ENCODE results near the gene XYLB. TPM values are rescaled to one million over a fixed set of nuclear protein-coding genes. Genes with fewer than 3 reads are reported as not detected.

The XYLB gene
- 0.23 TPM in 1 of 2 replicates, not detected in the other for polyA plus RNA-seq

GRCh38 chr3:38346587-38347410 lies at the start of gene XYLB:
XYLB (plus strand) TSS chr3:38346785; CDS start chr3:38346869, 84 bp downstream.

GRCh38 chr3:38453075-38453912 lies 106.7 kb downstream of the XYLB start, which contains the start of gene ACVR2B:
ACVR2B (plus strand) TSS chr3:38453890; CDS start chr3:38454323, 433 bp downstream.

Other genes starting within 250 kb of the XYLB start
- gene ACAA1, start 209.7 kb upstream of the XYLB start, polyA plus RNA-seq = 20.7 and 21.7 TPM in 2 replicates
- gene MYD88, start 208.1 kb upstream of the XYLB start, polyA plus RNA-seq = not detected in 2 replicates
- 11.7 and 13.2 TPM in 2 replicates for gene OXSR1, start 181.2 kb upstream of the XYLB start, polyA plus RNA-seq
- 0.15 TPM in 1 of 2 replicates, not detected in the other for gene SLC22A13, start 81.0 kb upstream of the XYLB start, polyA plus RNA-seq
- 0.78 TPM in 1 of 2 replicates, not detected in the other for gene SLC22A14, start 64.5 kb upstream of the XYLB start, polyA plus RNA-seq
- 0.98 and 2.2 TPM in 2 replicates for gene ACVR2B, start 107.1 kb downstream of the XYLB start, polyA plus RNA-seq
- gene EXOG, start 149.6 kb downstream of the XYLB start, polyA plus RNA-seq = 11.1 and 16.2 TPM in 2 replicates